ENCODE results near the gene ESR2. TPM values are rescaled to one million over a fixed set of nuclear protein-coding genes. Genes with fewer than 3 reads are reported as not detected.

The ESR2 gene
- total RNA-seq, 4 donors from 2014 or later, result 0.51 TPM; not detected in 3

DNA sequence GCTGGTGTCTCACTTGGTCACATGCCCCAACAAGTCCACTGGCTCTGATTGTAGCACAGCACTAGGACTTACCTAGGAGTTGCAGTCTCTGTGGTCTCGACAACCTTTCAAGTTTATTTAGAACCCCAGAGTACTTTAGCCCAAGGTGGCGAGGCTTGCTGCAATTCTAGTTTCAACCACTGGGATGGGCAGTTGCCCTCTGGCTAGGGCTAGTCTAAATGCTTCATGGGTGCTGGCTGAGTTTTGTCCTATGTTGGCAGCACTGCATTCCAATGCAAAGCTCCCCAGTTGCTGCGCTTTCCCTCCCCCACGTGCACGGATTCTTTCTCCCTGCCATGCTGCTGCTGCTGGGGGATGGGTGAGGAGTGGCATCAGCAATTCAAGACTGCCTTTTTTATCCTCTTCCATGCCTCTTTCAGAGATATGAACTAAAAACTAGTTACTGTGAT, 233.5 kb downstream of the ESR2 start:
- intact Hi-C loops (cut with DNase I; ENCODE audit: low total_unique reads) (no loop called here), in situ Hi-C loops (cut with MboI; ENCODE audit: low sequenced_read_pairs in 4 of 4) (no loop called here)

DNA sequence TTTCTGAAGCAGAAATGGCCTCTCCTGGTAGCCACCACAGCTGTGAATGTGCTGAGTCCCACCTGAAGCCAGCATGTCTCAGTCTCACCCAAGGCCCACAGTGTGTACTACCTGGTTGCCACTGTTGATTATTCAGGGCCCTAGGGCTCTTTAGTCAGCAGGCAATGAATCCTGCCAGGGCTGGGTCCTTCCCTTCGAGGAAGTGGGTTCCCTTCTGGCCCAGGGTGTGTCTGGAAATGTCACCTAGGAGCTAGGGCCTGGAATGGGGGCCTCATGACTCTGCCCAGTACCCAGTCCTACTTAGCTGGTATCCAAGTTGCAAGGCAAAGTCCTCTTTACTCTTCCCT, 234.0 kb downstream of the ESR2 start:
- Histone ChIP-seq H3K9me3 (no peaks in the 10 kb centered on the region), H3K4me3 (no peak overlapping the region), H3K27me3 (no peaks in the 10 kb centered on the region), H3K4me1 (no peaks in the 10 kb centered on the region), H3K27ac (no peak overlapping the region), H3K36me3 (peaks cover 0 to 7% of the 10 kb centered on the region in 2 donors)
- intact Hi-C loops (cut with DNase I; ENCODE audit: low total_unique reads) (no loop called here), in situ Hi-C loops (cut with MboI; ENCODE audit: low sequenced_read_pairs in 4 of 4) (no loop called here)
- TF ChIP-seq, protein P1, sequence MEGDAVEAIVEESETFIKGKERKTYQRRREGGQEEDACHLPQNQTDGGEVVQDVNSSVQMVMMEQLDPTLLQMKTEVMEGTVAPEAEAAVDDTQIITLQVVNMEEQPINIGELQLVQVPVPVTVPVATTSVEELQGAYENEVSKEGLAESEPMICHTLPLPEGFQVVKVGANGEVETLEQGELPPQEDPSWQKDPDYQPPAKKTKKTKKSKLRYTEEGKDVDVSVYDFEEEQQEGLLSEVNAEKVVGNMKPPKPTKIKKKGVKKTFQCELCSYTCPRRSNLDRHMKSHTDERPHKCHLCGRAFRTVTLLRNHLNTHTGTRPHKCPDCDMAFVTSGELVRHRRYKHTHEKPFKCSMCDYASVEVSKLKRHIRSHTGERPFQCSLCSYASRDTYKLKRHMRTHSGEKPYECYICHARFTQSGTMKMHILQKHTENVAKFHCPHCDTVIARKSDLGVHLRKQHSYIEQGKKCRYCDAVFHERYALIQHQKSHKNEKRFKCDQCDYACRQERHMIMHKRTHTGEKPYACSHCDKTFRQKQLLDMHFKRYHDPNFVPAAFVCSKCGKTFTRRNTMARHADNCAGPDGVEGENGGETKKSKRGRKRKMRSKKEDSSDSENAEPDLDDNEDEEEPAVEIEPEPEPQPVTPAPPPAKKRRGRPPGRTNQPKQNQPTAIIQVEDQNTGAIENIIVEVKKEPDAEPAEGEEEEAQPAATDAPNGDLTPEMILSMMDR (IDR thresholded peaks at IDR 0.05 in 4 of 5, conservative IDR thresholded peaks at IDR 0.05 in 1 of 5), result no peak
- no peak for TF ChIP-seq POLR2A (IDR thresholded peaks at IDR 0.05)
- ATAC-seq (no peak), DNase-seq (no peak)

More for the DNA sequence above, 233.5 kb downstream of the ESR2 start:
- no peak overlapping the region for H3K27ac ChIP-seq
- no peak overlapping the region for H3K4me3 ChIP-seq
- no peaks in the 10 kb centered on the region for H3K9me3 ChIP-seq
- TF ChIP-seq, protein P1 (IDR thresholded peaks at IDR 0.05 in 4 of 5, conservative IDR thresholded peaks at IDR 0.05 in 1 of 5), result peak; percentile 32 to 61 (median 51)
- TF ChIP-seq POLR2A (IDR thresholded peaks at IDR 0.05), result no peak
- peak in 1 of 2 donors; percentile 38 for DNase-seq
- peak; percentile 56 to 90 for ATAC-seq
- H3K4me1 ChIP-seq, result no peaks in the 10 kb centered on the region
- H3K36me3 ChIP-seq, result peaks cover 0 to 12% of the 10 kb centered on the region in 2 donors
- H3K27me3 ChIP-seq, result no peaks in the 10 kb centered on the region

DNA sequence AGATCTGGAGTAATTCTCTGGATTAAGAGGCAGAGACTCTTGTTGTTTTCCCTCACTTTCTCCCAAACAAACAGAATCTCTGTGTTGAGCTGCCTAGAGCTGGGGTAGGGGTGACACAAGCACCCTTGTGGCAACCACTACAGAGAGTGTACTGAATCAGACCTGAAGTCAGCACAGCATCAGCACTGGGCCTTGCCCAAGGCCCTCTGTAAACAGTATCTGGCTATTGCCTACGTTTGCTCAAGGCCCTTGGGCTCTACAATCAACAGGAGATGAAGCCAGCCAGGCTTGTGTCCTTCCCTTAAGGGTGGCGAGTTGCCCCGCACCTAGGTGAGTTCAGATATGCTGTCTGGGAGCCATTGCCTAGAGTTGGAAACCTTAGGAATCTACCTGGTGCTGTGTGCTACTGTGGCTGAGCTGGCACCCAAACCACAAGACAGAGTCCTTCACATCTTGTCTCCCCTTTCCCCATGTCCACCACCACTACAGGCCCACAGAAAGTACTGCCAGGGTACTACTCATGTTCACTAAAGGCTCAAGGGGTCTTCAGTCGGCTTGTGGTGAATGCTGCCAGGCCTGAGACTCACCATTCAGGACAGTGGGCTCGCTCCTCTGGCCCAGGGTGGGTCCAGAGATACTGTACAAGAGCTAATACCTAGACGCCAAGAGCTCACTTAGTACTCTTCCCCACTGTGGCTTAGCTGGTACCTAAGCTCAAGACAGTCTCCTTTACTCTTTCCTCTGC, 234.5 kb downstream of the ESR2 start:
- Histone ChIP-seq H3K4me3 (no peak overlapping the region), H3K27ac (no peak overlapping the region), H3K4me1 (no peaks in the 10 kb centered on the region), H3K36me3 (peaks cover 0 to 7% of the 10 kb centered on the region in 2 donors), H3K27me3 (no peaks in the 10 kb centered on the region), H3K9me3 (no peaks in the 10 kb centered on the region)
- TF ChIP-seq, protein P1 (IDR thresholded peaks at IDR 0.05 in 4 of 5, conservative IDR thresholded peaks at IDR 0.05 in 1 of 5), result no peak
- no peak for TF ChIP-seq POLR2A (IDR thresholded peaks at IDR 0.05)
- intact Hi-C loops (cut with DNase I; ENCODE audit: low total_unique reads) (loop anchor here (5.0 kb wide), 1 partner anchor 63 kb away; no protein-coding TSS in a partner anchor), in situ Hi-C loops (cut with MboI; ENCODE audit: low sequenced_read_pairs in 4 of 4) (no loop called here)
- ATAC-seq (no peak), DNase-seq (no peak)

DNA sequence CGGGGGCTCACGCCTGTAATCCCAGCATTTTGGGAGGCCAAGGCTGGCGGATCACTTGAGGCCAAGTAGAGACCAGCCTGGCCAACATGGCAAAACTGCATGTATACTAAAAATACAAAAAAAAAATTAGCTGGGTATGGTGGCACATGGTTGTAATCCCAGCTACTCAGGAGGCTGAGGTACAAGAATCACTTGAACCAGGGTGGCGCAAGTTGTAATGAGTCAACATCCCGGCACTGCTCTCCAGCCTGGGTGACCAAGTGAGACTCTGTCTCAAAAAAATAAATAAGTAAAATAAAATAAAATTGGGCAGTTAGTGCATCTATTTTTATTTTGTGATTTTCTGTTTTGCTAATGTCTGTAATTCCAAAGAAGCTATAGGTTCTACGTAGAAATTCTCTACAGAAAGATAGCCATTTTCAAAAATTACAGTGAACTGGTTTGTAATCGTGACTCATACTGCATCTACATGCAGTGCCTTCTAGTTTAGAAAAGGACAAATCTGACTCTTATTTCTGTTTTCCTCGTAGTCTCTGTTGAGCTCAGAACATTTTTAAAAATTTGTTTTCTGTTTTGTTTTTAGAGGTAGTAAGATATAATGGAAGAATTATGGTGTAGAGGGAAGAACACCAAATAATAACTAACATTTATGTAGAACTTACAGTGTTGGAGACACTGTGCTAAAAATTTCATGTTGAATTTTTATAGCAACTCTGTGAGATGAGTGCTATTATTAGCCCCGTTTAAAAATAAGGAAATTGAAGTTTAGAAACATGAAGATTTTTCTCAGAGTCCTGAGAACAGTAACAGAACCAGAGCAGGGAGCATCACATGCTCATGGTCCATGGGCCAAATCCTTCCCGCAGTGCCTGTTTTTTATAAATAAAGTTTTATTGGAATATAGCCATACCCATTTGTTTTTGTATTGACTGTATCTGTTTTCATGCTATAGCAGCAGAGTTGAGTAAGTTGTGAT, 240.2 kb downstream of the ESR2 start:
- Histone ChIP-seq H3K4me3 (no peak overlapping the region), H3K4me1 (no peaks in the 10 kb centered on the region), H3K27ac (peak overlapping the region in 1 of 4 donors; percentile 25), H3K9me3 (no peaks in the 10 kb centered on the region), H3K36me3 (peaks cover 0 to 32% of the 10 kb centered on the region in 2 donors), H3K27me3 (no peaks in the 10 kb centered on the region)
- TF ChIP-seq, protein P1 (IDR thresholded peaks at IDR 0.05 in 4 of 5, conservative IDR thresholded peaks at IDR 0.05 in 1 of 5), result no peak
- no peak for TF ChIP-seq POLR2A (IDR thresholded peaks at IDR 0.05)
- no peak for DNase-seq
- in situ Hi-C loops (cut with MboI; ENCODE audit: low sequenced_read_pairs in 4 of 4) (no loop called here), intact Hi-C loops (cut with DNase I; ENCODE audit: low total_unique reads) (no loop called here)
- ATAC-seq, result no peak
